Lung (tissue), 12 donors: ENCODE results near the gene RBFOX1. TPM values are rescaled to one million over a fixed set of nuclear protein-coding genes. Genes with fewer than 3 reads are reported as not detected.

ENCODE experiments used
- ATAC-seq: fragments of 200-7000 bp; cut with Tn5 transposase; one replicate; pipeline ENCODE4 v1.9.1; 2020; ENCODE audit warnings: moderate number of reproducible peaks; ENCODE audit not compliant: insufficient read depth, low FRiP score
- DNase-seq, 3 donors: peaks; one replicate each; pipeline ENCODE4 v3.0.0-alpha.2; 2013 to 2017
- H3K27ac ChIP-seq, 2 donors: one replicate each; pipeline ENCODE4 v1.5.1; 2013; ENCODE audit warnings: mild to moderate bottlenecking in 2 of 2, moderate library complexity in 2 of 2, control low read depth in 1 of 2, inconsistent platforms in 1 of 2, low read depth in 1 of 2, low read length in 1 of 2
- H3K27me3 ChIP-seq, 3 donors: one replicate each; pipeline ENCODE4 v1.5.1; 2013; ENCODE audit warnings: low read length in 2 of 3; ENCODE audit not compliant: control insufficient read depth in 3 of 3, insufficient read depth in 3 of 3
- H3K36me3 ChIP-seq, 4 donors: one replicate each; pipeline ENCODE4 v1.5.1; 2013; ENCODE audit warnings: low read length in 4 of 4, mild to moderate bottlenecking in 1 of 4, moderate library complexity in 1 of 4; ENCODE audit not compliant: control insufficient read depth in 4 of 4, insufficient read depth in 4 of 4
- H3K4me1 ChIP-seq, 5 donors: one replicate each; pipeline ENCODE4 v1.5.1; 2013; ENCODE audit warnings: low read length in 5 of 5, mild to moderate bottlenecking in 2 of 5, moderate library complexity in 1 of 5; ENCODE audit not compliant: control insufficient read depth in 5 of 5, insufficient read depth in 5 of 5
- H3K4me3 ChIP-seq: one replicate; pipeline ENCODE4 v1.5.1; 2013; ENCODE audit warnings: mild to moderate bottlenecking, control low read depth, moderate library complexity
- H3K9ac ChIP-seq, 2 donors: one replicate each; pipeline ENCODE4 v1.5.1; 2013; ENCODE audit warnings: low read length in 2 of 2, control low read depth in 1 of 2; ENCODE audit not compliant: insufficient read depth in 1 of 2
- H3K9me3 ChIP-seq, 4 donors: one replicate each; pipeline ENCODE4 v1.5.1; 2013; ENCODE audit warnings: low read length in 3 of 4, mild to moderate bottlenecking in 1 of 4, moderate library complexity in 1 of 4; ENCODE audit not compliant: control insufficient read depth in 4 of 4, insufficient read depth in 3 of 4
- CTCF ChIP-seq: IDR thresholded peaks from 2 replicates; pipeline ENCODE4 v1.5.1; 2012; ENCODE audit warnings: mild to moderate bottlenecking; ENCODE audit errors: control extremely low read depth, extremely low read depth
- WGBS, 2 donors: extraction: QIAGEN DNeasy Blood & Tissue Kit; methylation state at CpG; one replicate each; pipeline ENCODE4 v1.1.7; 2013; 5-methylcytosine and 5-hydroxymethylcytosine counted together
- polyA plus RNA-seq, 2 donors: library from polyadenylated mRNA; stranded (reverse); fragments of 200-250 nt; gene quantifications; one replicate each; pipeline ENCODE4 v1.2.1, GENCODE V29; 2013
- total RNA-seq, 2 donors: library from RNA; depleted of rRNA in 1 of 2; stranded (reverse); fragments of >200 nt in 1 of 2; gene quantifications; one replicate each; pipeline ENCODE4 v1.2.1, GENCODE V29; 2014 to 2021
- donor health status: control.
- donor health status: control.
- donor health status: Bipolar disorder and iron deficiency.
- donor health status: healthy.
- donor health status: DM: yes; HTN: yes; CAD: no.

The RBFOX1 gene
- total and polyA plus RNA-seq, 4 donors, result 0.55 to 3.0 TPM; not detected in 2

- Histone ChIP-seq H3K4me1 (peaks cover 0 to 4% (median 0%) of the 10 kb centered on the region in 5 donors), H3K36me3 (no peaks in the 10 kb centered on the region), H3K4me3 (no peak overlapping the region), H3K27ac (no peak overlapping the region), H3K27me3 (no peaks in the 10 kb centered on the region), H3K9me3 (peaks cover 0 to 5% (median 0%) of the 10 kb centered on the region in 4 donors), H3K9ac (no peak overlapping the region)
- 42 to 52% methylated on average over 9 of the region's 9 CpGs for WGBS, 2 donors
- DNase-seq, result no peak
- no peak for ATAC-seq
- TF ChIP-seq CTCF, result no peak
Measured at GRCh38 chr16:7545251-7545650, 212.6 kb downstream of the RBFOX1 start.

GRCh38 chr16:7546948-7547347, 214.3 kb downstream of the RBFOX1 start:
- ATAC-seq (no peak), DNase-seq (no peak)
- peaks cover 0 to 4% (median 0%) of the 10 kb centered on the region in 5 donors for H3K4me1 ChIP-seq
- TF ChIP-seq CTCF, result no peak
- H3K9ac ChIP-seq, result no peak overlapping the region
- no peak overlapping the region for H3K27ac ChIP-seq
- no peaks in the 10 kb centered on the region for H3K36me3 ChIP-seq
- no peak overlapping the region for H3K4me3 ChIP-seq
- whole genome bisulfite sequencing, 2 donors, result 29 to 46% methylated on average over 4 of the region's 4 CpGs
- no peaks in the 10 kb centered on the region for H3K27me3 ChIP-seq
- H3K9me3 ChIP-seq, result peaks cover 0 to 3% (median 0%) of the 10 kb centered on the region in 4 donors

GRCh38 chr16:7547736-7548135, 215.1 kb downstream of the RBFOX1 start:
- ATAC-seq (no peak), DNase-seq (no peak)
- no peak for TF ChIP-seq CTCF
- Histone ChIP-seq H3K4me1 (no peaks in the 10 kb centered on the region), H3K9ac (no peak overlapping the region), H3K27me3 (no peaks in the 10 kb centered on the region), H3K4me3 (no peak overlapping the region), H3K36me3 (no peaks in the 10 kb centered on the region), H3K27ac (no peak overlapping the region), H3K9me3 (peaks cover 0 to 3% (median 0%) of the 10 kb centered on the region in 4 donors)
- WGBS, 2 donors, result 62 to 68% methylated on average over 4 of the region's 4 CpGs

GRCh38 chr16:7548796-7549318, 216.2 kb downstream of the RBFOX1 start:
- no peak overlapping the region for H3K4me3 ChIP-seq
- 81 to 84% methylated on average over 4 of the region's 4 CpGs for WGBS, 2 donors
- H3K9me3 ChIP-seq, result peaks cover 0 to 3% (median 0%) of the 10 kb centered on the region in 4 donors
- no peak overlapping the region for H3K27ac ChIP-seq
- no peaks in the 10 kb centered on the region for H3K4me1 ChIP-seq
- no peak for TF ChIP-seq CTCF
- no peaks in the 10 kb centered on the region for H3K27me3 ChIP-seq
- DNase-seq, result no peak
- no peak for ATAC-seq
- no peak overlapping the region for H3K9ac ChIP-seq
- no peaks in the 10 kb centered on the region for H3K36me3 ChIP-seq
